ENCODE measurements around the gene CPD.
"Not testable (repeated sequence)": the region's sequence is repeated elsewhere in the genome, so short reads cannot be mapped to it uniquely, and the experiment has no call there.

DNA sequence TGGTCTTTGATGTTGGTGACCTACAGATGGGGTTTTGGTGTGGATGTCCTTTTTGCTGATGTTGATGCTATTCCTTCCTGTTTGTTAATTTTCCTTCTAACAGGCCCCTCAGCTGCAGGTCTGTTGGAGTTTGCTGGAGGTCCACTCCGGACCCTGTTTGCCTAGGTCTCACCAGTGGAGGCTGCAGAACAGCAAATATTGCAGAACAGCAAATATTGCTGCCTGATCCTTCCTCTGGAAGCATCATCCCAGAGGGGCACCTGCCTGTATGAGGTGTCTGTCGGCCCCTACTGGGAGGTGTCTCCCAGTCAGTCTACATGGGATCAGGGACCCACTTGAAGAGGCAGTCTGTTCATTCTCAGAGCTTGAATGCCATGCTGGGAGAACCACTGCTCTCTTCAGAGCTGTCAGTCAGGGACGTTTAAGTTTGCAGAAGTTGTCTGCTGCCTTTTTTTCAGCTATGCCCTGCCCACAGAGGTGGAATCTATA is 33.3 kb downstream of the CPD start:
- not testable (repeated sequence) for TF ChIP-seq POLR2A (IDR thresholded peaks at IDR 0.05)
- TF ChIP-seq, protein P1, sequence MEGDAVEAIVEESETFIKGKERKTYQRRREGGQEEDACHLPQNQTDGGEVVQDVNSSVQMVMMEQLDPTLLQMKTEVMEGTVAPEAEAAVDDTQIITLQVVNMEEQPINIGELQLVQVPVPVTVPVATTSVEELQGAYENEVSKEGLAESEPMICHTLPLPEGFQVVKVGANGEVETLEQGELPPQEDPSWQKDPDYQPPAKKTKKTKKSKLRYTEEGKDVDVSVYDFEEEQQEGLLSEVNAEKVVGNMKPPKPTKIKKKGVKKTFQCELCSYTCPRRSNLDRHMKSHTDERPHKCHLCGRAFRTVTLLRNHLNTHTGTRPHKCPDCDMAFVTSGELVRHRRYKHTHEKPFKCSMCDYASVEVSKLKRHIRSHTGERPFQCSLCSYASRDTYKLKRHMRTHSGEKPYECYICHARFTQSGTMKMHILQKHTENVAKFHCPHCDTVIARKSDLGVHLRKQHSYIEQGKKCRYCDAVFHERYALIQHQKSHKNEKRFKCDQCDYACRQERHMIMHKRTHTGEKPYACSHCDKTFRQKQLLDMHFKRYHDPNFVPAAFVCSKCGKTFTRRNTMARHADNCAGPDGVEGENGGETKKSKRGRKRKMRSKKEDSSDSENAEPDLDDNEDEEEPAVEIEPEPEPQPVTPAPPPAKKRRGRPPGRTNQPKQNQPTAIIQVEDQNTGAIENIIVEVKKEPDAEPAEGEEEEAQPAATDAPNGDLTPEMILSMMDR (IDR thresholded peaks at IDR 0.05): not testable (repeated sequence)

All from uterus (tissue), 2 donors.